Activated CD8-positive, alpha-beta T cell treated with anti-CD3 and anti-CD28 coated beads, Interleukin-2, amount 10 ng/mL, durations not matched to agents 7 days and 5 days (primary cell): ENCODE data around the gene CST9. TPM values are rescaled to one million over a fixed set of nuclear protein-coding genes. Genes with fewer than 3 reads are reported as not detected.

Experiments used
- ATAC-seq: fragments of 150-1000 bp; cut with Tn5 transposase; one replicate; pipeline ENCODE4 v1.10.0; 2021; ENCODE audit warnings: moderate library complexity
- CTCF ChIA-PET: fragments of 350-600 bp; sonication (Branson Sonifier 250); formaldehyde crosslinking; loops from one replicate; lab custom pipeline; 2021; ENCODE audit warnings: antibody characterized with exemption; lab: Charles Lee
- POLR2A ChIA-PET: fragments of 350-600 bp; sonication (Branson Sonifier 250); formaldehyde crosslinking; loops from one replicate; lab custom pipeline; 2021; ENCODE audit warnings: antibody characterized with exemption; lab: Charles Lee
- DNase-seq: peaks from one replicate; pipeline ENCODE4 v3.0.0-alpha.2; 2020
- H3K27ac Mint-ChIP-seq: one replicate; pipeline ENCODE4 v1.8.0; 2021; ENCODE audit warnings: mild to moderate bottlenecking, mixed read lengths
- H3K27me3 Mint-ChIP-seq: one replicate; pipeline ENCODE4 v1.8.0; 2021; ENCODE audit warnings: low read depth, mixed read lengths
- H3K36me3 Mint-ChIP-seq: one replicate; pipeline ENCODE4 v1.8.0; 2021; ENCODE audit warnings: low read depth, mixed read lengths
- H3K4me1 Mint-ChIP-seq: one replicate; pipeline ENCODE4 v1.8.0; 2021; ENCODE audit warnings: low read depth, mixed read lengths
- H3K4me3 Mint-ChIP-seq: one replicate; pipeline ENCODE4 v1.8.0; 2021; ENCODE audit warnings: mild to moderate bottlenecking, mixed read lengths
- H3K9me3 Mint-ChIP-seq: one replicate; pipeline ENCODE4 v1.8.0; 2022; ENCODE audit warnings: mixed read lengths; ENCODE audit not compliant: insufficient read depth
- total RNA-seq, 2 experiments: library from RNA; stranded (reverse); gene quantifications; one replicate each; pipeline ENCODE4 v1.2.3, GENCODE V29; 2021

The CST9 gene
- total RNA-seq, 2 experiments from 2014 or later, result not detected

- no peaks in the 10 kb centered on the region for H3K9me3 Mint-ChIP-seq
- no peaks in the 10 kb centered on the region for H3K4me1 Mint-ChIP-seq
- ChIA-PET CTCF (no interaction called here), POLR2A (no interaction called here)
- H3K27me3 Mint-ChIP-seq, result no peaks in the 10 kb centered on the region
- H3K27ac Mint-ChIP-seq, result no peak overlapping the region
- ATAC-seq (no peak), DNase-seq (no peak)
- no peaks in the 10 kb centered on the region for H3K36me3 Mint-ChIP-seq
- H3K4me3 Mint-ChIP-seq, result no peak overlapping the region
Observed at GRCh38 chr20:23645575-23645974, 39.9 kb upstream of the CST9 start.

DNA sequence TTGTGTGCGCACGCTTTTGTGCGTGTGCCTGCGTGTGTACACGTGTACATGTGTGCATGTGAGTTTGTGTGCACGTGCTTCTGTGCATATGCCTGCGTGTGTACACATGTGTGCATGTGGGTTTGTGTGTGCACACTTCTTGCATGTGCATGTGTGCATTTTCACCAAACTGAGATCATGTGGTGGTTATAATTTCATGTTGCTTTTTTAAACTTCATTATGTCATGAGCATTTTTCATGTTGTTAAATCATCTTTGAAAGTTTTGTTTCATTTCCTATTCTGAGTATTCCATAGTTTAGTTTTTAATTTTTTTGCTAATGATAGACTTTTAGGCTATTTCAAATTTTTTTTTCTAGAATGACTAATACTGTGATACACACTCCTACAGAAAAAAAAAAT is 38.4 kb upstream of the CST9 start:
- no peak overlapping the region for H3K27ac Mint-ChIP-seq
- ChIA-PET POLR2A (no interaction called here), CTCF (no interaction called here)
- H3K9me3 Mint-ChIP-seq, result no peaks in the 10 kb centered on the region
- no peaks in the 10 kb centered on the region for H3K36me3 Mint-ChIP-seq
- peaks cover 5% of the 10 kb centered on the region for H3K27me3 Mint-ChIP-seq
- DNase-seq (no peak), ATAC-seq (no peak)
- H3K4me1 Mint-ChIP-seq, result peaks cover 5% of the 10 kb centered on the region
- H3K4me3 Mint-ChIP-seq, result no peak overlapping the region

GRCh38 chr20:23643659-23644058 is 37.9 kb upstream of the CST9 start:
- no peak overlapping the region for H3K4me3 Mint-ChIP-seq
- ChIA-PET CTCF (no interaction called here), POLR2A (no interaction called here)
- DNase-seq (no peak), ATAC-seq (no peak)
- no peaks in the 10 kb centered on the region for H3K9me3 Mint-ChIP-seq
- no peak overlapping the region for H3K27ac Mint-ChIP-seq
- H3K27me3 Mint-ChIP-seq, result peaks cover 5% of the 10 kb centered on the region
- H3K4me1 Mint-ChIP-seq, result peaks cover 5% of the 10 kb centered on the region
- H3K36me3 Mint-ChIP-seq, result no peaks in the 10 kb centered on the region

- ChIA-PET CTCF (no interaction called here), POLR2A (no interaction called here)
- ATAC-seq, result no peak
- Mint-ChIP-seq H3K36me3 (no peaks in the 10 kb centered on the region), H3K4me1 (peaks cover 5% of the 10 kb centered on the region), H3K9me3 (no peaks in the 10 kb centered on the region), H3K4me3 (no peak overlapping the region), H3K27ac (no peak overlapping the region), H3K27me3 (peaks cover 7% of the 10 kb centered on the region)
- DNase-seq, result no peak
Observed at GRCh38 chr20:23641936-23642751, 36.4 kb upstream of the CST9 start.

DNA sequence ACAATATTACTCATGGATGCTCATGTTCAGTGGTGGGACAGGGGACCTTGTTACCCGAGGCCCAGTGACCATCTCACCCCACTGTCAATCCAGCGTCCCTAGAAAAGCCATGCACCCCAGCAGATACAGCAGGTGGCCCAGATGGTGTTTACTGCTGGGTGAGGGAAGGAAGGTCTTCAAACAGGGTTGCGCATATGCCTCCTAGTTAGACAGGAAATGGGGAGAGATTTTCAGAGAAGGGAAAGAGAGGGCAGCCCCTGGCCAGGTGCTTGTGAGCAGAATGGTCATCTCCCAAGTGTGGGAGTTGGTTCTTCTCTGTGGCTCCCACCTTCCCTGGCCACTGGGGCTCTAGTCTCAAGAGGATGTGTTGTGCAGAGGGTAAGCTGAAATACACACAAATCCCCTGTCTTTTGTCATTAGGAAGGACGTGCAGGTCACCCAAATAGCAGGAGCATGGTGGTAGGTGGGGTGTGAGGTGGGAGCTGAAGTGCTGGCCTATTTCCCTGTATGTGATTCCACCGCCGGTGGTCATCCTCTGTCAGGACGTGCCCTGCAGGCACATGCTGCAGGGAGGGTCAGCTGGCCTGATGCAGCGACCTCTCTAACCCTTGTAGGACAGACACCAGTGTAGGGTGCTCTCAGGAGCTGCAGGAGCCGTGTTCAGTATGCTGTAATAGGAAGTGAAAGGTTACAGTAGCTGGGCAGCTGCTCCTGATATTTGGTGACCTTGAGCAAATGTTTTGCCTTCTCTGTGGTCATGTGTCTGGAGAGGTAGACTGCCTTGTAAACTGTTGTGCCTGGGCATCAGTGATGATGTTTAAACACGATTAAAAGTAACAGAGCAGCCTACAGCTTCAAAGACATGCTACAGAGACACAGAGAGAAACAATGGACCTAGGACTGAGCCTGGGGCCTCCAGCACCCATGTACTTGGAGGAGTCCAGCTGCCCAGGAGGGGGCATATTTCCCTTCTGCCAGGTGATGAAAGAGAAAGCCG is 35.3 kb upstream of the CST9 start:
- ChIA-PET POLR2A (no interaction called here), CTCF (no interaction called here)
- Mint-ChIP-seq H3K36me3 (no peaks in the 10 kb centered on the region), H3K9me3 (no peaks in the 10 kb centered on the region), H3K27me3 (peaks cover 17% of the 10 kb centered on the region), H3K27ac (no peak overlapping the region), H3K4me3 (no peak overlapping the region), H3K4me1 (peaks cover 5% of the 10 kb centered on the region)
- no peak for DNase-seq
- ATAC-seq, result no peak

DNA sequence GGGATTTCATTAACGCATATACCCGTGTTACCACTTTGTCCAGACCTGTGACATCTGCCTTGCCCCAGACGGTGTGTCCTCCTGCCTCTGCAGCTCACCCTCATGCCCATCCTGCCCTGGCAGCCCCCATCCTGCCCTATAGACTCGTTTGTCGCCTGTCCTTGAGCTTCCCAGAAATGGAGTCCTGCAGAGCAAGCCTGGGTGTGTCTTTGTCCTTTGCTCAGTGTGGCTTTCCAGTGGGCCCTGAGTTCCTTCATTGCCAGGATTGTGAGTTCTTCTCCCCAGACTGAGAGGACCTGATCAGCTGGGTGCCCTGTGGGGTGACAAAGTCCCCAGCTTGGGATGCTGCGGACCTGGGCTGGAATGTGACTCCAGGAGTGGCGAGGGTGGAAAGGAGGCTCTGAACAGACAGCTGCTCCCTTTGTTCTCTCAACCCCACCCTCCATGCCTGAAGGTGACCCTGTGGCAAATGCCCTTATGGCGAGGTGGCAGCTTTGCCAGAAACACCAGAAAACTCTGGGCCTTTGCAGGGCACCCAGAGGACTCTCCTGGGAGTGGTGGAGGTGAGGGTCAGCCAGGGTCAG is 34.4 kb upstream of the CST9 start:
- no peaks in the 10 kb centered on the region for H3K9me3 Mint-ChIP-seq
- ATAC-seq (no peak), DNase-seq (no peak)
- peaks cover 19% of the 10 kb centered on the region for H3K27me3 Mint-ChIP-seq
- H3K4me1 Mint-ChIP-seq, result peaks cover 5% of the 10 kb centered on the region
- H3K4me3 Mint-ChIP-seq, result no peak overlapping the region
- H3K27ac Mint-ChIP-seq, result no peak overlapping the region
- CTCF ChIA-PET, result no interaction called here
- POLR2A ChIA-PET, result no interaction called here
- no peaks in the 10 kb centered on the region for H3K36me3 Mint-ChIP-seq

DNA sequence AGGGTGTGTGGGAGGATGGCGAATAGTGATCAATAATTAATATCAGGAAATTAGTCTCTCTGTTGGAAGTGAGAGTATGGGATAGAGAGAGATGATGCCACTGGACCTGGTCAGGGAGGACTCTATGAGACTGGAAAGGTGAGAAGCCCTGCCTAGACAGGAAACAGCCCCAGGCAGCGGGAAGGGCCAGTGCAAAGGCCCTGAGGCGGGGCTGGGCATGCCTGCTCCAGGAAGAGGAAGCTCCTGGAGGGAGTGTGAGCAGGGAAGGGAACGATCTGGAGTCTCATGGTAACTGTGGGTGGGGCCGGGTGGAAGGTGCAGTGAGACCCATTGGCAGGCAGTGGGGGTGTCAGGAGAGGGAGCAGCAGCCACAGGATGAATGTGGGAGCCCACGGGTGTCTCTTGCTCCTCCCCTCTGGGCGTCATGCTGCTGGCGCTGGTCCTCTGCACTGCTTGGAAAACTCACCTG is 33.8 kb upstream of the CST9 start:
- peaks cover 19% of the 10 kb centered on the region for H3K27me3 Mint-ChIP-seq
- H3K27ac Mint-ChIP-seq, result no peak overlapping the region
- no peaks in the 10 kb centered on the region for H3K9me3 Mint-ChIP-seq
- H3K36me3 Mint-ChIP-seq, result no peaks in the 10 kb centered on the region
- peaks cover 5% of the 10 kb centered on the region for H3K4me1 Mint-ChIP-seq
- CTCF ChIA-PET, result no interaction called here
- no peak overlapping the region for H3K4me3 Mint-ChIP-seq
- POLR2A ChIA-PET, result no interaction called here
- no peak for DNase-seq
- ATAC-seq, result no peak

DNA sequence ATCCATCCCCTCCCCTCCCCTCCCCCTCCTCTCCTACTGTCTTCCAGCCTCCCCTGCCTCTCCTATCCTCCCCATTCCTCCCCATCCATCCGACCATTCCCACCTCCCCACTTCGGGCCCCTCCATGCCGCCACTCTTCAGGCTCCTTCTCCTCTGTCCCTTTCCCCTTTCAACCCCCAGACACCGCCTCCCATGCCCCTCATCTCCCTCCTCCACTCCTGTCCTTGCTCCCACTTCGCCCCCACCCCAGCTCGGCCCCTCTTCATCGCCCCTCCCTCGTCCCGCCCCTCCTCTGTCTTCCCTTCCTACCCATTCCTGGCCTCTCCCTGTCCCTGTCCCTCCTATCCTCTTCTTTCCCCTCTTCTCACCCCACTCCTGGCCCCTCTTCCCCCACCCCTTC is 32.6 kb upstream of the CST9 start:
- no peak for DNase-seq
- Mint-ChIP-seq H3K4me3 (no peak overlapping the region), H3K27me3 (peaks cover 19% of the 10 kb centered on the region), H3K27ac (no peak overlapping the region), H3K36me3 (no peaks in the 10 kb centered on the region), H3K9me3 (no peaks in the 10 kb centered on the region), H3K4me1 (peaks cover 5% of the 10 kb centered on the region)
- no peak for ATAC-seq
- ChIA-PET POLR2A (no interaction called here), CTCF (no interaction called here)

DNA sequence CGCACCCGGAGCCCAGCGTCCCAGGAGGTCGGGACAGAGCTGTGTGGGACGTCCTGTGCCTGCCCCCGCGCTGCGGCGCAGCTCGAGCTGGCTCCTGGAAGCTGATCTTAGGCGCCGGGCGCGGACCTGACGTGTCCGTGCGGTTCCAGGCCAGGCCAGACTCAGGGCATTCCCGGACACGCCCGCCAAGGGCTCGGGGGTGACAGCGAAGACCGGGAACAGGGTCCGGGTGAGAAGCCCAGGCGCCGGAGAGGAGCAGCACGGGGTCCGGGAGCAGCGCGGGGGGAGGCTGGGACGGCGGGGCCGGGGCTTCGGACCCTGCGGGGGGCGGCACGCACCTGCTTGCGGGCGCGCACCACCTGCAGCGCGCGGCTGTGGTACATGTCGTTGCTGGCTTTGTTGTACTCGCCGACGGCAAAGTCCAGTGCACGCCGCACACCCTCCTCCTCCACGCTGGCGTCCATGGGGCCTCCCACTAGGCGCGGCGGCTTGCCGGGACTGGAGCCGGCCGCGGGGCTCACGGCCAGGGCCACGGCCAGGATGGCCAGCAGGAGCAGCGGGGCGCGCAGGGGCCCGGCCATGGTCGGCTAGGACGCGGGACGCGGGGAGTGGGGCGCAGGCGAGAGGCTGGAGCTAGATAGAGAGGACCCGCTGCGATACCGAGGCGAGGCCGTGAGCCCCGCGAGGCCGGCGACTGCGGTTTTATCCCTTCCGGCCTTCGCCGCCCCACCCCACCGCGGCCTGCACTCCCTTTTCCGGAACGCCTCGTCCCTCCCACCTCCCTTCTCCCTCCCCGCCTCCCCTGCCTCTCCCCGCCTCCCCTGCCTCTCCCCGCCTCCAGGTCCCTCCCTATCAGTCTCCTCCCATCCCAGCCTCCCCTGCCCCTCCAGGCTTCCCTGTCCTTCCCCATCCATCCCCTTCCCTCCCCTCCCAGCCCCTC is 31.8 kb upstream of the CST9 start, which contains the start of gene CST3:
Gene CST3 (minus strand): TSS at position 674 of the 940 bp plus-strand sequence. CDS start 93 bp downstream, at position 581.
- H3K4me1 Mint-ChIP-seq, result peaks cover 5% of the 10 kb centered on the region
- DNase-seq (peak; percentile 42), ATAC-seq (peak; percentile 57)
- POLR2A ChIA-PET, result no interaction called here
- no peak within 1 kb of the TSS for H3K27ac Mint-ChIP-seq
- CTCF ChIA-PET, result no interaction called here
- no peaks in the 10 kb centered on the region for H3K36me3 Mint-ChIP-seq
- peaks cover 19% of the 10 kb centered on the region for H3K27me3 Mint-ChIP-seq
- H3K4me3 Mint-ChIP-seq, result peak within 1 kb of the TSS; percentile 14
- no peaks in the 10 kb centered on the region for H3K9me3 Mint-ChIP-seq

GRCh38 chr20:23636908-23637281 is 31.2 kb upstream of the CST9 start:
- Mint-ChIP-seq H3K27ac (no peak overlapping the region), H3K9me3 (no peaks in the 10 kb centered on the region), H3K4me1 (peaks cover 5% of the 10 kb centered on the region), H3K36me3 (no peaks in the 10 kb centered on the region), H3K4me3 (peak overlapping the region; percentile 14), H3K27me3 (peaks cover 19% of the 10 kb centered on the region)
- ChIA-PET CTCF (no interaction called here), POLR2A (no interaction called here)
- no peak for DNase-seq
- ATAC-seq, result no peak
